GM21825 (cell line): ENCODE results near the gene SOBP.
A peak's percentile ranks its signal among the peaks of the same experiment; 100 is the strongest.

Experiments used
- ATAC-seq: cut with Tn5 transposase; IDR thresholded peaks from one replicate; pipeline ENCODE4 v1.9.1; 2021; ENCODE audit warnings: mild to moderate bottlenecking, moderate library complexity; ENCODE audit not compliant: unreplicated experiment

SOBP gene

DNA sequence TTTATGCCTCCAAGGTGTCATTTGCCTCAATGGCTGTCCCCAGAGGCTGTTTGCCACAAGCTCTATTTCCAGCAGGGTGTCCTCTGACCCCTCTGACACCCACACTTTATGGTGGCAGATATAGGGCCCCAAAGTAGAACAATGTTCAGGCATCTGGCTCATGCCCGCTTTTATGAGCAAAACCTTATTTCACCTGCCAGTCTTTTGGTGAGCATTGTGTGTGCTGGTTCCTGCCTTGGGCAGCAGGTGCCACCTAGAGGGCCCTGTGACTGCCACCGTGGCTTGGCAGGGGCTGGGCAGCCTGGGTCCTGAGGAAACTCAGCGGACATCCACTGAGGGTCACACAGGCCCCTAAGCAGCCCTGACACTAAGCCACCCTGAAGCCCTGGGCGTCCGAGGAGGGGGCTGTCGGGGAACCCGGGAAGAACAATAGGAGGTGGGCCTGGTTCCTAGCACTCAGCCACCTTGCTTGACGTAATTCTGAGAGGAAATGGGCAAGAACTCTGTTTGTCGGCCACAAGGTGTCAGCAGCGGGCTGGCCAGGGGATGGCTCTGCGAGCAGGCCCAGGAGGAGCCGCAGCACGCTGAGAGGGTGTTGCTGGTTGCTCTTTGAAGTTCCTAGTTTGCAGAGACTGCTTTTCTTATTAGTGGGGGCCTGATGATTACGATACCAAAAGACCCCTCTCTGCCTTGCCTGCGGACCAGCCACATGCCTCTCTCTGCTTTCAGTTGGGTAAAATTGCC, 185.2 kb downstream of the SOBP start:
- ATAC-seq, result peak; percentile 77

DNA sequence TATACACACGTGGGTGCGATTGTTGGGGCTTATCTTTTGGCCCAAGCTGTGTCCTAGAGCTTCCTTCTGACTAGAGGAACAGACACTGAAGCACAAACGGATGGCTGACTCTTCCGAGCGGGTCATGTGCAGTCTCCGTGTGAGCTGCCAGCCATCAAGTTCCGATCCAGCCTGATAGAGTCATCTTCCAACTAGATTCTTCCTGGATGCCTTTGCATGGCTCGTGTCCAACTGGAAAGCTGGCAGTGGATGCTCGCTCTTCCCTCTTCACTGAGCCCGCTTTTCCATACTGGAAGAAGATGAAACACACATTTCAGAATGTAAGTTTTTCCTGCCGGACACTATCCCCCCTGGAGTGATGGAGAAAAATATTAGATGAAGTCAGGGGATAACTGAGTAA, 186.1 kb downstream of the SOBP start:
- no peak for ATAC-seq

DNA sequence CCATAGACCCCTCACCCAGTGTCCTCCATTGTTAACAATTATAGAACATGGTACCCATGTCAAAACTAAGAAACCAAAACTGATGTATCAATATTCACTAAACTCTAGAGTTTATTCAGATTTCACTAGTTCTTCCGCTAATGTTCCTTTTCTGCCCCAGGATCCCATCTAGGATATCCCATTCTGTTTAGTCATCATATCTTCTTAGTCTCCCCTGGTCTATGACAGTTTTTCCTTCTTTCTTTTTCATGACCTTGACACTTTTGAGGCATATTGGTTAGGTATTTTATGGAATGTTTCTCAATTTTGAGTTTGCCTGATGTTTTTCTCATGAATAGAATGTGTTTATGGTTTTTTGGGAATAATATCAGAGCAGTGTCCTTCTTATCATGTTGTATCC, 187.5 kb downstream of the SOBP start:
- ATAC-seq, result no peak

DNA sequence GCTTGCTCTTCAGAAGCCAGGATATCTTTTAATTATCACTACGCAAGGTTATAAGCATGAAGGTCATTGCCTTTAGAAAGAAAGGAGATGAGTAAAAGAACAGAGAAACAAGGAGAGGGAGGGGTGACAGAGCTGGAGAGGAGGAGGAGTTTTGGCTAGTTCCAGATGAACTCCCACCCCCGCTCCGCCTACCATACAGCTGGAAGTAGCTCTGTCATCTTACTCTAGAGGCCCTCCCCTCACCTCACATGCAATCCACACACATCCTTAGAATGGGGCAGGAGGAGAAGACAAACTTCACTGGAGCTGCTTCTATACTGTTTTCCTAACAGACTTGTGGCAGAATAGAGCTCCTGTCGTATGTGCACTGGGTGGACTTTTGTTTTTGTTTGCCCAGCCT, 189.5 kb downstream of the SOBP start:
- ATAC-seq, result no peak

DNA sequence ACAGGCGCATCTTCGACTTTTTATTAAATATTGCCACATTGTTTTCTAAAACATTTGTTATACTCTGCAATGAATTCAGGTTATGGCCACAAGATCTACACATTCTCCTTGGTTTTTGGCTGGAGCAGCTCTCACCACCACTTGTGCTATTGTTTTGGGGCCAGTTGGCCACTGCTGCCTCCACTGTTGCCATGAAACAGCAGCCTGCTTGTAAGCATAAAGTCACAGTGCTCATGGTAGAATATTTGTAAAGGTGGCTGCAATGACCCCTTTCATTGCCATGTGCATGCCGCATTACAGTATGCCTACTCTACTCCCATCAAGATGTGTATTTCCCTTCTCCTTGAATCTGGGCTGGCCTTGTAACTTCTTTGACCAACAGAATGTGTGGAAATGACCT, 192.8 kb downstream of the SOBP start:
- ATAC-seq, result no peak

DNA sequence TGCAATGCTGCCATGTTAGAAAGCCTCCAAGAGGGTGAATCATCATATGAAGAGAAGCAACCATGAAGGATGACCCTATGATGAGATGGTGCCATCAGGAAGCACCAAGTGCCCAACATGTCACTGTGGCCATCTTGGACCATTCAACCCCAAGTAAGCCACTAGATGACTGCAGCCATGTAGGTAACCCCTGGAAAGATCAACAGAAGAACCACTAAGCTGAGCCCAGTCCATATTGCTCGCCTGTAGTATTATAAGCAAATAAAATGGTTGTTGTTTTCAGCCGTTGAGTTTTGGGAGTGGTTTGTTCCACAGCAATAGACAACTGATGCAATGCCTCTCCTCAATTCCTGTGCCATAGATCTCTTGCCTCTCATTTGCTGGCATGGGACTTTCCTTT, 193.3 kb downstream of the SOBP start:
- no peak for ATAC-seq

DNA sequence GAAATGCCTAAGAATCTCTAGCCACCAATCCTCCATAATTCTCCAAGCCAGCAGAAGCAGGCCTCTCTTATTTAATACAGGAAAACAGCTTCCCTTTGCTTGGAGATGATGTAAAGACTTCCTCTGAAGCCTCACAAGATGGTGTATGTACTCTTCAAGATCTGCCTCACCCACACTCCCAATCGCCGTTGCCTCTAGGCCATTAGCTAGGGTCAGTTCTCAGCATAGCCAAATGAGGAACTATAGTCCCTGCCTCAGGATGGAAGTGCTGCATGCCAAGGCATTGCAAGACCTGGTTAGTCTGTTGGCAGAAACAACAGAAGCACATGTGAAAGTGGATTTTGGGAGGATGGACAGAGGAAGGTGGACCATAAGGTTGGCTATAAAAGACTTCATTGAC, 195.1 kb downstream of the SOBP start:
- ATAC-seq, result no peak

DNA sequence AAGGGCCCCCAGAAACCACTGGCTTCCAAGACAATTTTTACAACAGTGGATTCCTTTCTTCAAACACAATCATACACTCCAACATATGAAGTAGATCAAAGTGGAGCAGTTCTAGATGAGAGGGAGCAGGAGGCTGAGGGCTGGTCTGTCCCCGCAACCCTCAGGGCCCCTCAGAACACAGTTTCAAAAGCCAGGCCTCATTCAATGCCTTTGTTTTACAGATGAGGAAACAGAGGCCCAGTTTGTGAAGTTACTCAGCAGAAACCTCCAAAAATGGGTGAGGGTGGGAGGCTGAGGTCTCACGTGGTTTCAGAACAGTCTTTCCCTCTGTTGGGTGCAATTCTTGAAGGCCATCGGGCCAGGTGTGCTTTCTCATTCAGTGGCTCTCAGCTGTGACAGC, 199.3 kb downstream of the SOBP start:
- no peak for ATAC-seq

DNA sequence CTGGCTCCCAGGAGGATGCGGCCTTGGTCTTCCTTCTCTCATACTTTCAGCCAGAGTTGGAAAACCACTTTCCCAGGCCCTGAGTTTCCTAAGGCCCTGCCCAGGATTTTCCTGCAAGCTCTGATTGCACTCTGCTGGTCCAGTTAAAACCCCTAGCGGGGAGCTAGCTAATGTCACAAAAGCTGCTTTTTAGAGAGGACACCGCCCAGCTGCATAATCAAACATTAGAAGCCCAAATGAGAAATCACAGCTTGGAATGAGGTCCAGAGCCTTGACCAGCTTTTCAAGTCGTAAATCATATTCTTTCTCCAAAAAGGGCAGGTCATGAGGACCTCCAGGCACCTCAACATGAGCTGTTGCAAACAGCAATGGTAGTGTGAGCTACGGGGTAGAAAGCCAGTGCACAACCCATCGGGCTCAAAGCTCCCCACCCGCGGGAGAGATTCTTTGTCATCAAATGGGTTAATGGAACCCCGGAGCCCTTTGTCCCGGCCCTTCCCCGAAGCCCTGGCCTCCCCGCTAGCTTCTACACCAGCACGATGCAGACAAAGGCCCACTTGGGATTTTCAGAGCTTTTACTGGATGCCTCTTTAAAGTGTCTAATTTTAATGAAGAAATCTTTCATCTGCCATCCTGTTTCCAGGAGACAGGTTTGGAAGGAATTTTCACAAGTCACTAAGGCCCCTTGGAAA, 200.2 kb downstream of the SOBP start:
- no peak for ATAC-seq

DNA sequence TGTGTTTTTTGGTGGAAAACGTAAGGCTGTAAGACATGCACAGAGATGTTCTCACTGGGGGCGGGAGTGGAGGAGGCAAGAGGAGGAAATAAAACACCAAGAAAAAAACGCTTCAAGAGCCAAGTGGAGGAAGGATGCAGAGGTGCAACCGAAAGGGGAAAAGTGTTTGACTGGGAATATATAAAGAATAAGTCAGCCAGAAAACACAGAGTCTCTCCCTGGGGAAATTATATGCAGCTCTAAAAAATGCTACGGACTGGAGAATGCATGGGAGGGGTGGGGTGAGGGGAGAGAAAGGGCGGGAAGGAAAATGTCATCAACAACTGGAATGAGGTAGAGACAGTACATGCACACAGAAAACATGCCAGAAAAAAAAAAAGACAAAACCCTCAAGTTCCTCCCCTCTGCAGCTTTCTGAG, 200.7 kb downstream of the SOBP start:
- ATAC-seq, result no peak

DNA sequence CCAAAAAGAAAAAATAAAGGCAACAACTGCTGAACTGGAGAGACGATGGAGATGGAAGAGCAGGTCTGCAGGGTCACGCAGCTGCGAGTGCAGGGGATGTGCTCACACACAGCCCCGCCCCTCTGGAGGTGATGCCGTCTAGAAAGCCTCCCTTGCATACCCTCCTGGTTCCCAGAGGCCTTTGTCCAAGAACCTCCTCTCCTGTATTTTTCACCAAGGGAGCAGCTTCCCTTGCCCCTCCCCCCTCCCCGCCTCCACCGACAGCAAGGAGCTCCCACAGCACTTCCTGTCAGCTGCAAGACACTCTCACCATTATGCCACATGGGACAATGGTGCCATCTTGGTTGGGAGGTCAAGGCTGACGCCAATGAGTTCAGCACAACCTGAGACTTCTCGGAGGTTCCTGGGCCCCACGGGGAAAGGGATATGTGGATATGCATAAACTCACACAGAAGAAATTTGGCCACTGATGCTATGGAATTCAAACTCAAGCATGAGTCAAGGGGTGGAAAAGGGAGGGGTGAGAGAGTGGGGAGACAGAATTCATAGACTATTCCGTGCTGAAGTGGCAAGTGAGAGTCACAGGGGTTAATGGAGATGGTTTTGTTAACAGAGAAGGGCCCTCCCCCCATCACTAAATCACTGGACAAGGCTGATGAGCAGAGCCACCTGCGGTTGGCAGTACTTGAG, 201.3 kb downstream of the SOBP start:
- no peak for ATAC-seq

DNA sequence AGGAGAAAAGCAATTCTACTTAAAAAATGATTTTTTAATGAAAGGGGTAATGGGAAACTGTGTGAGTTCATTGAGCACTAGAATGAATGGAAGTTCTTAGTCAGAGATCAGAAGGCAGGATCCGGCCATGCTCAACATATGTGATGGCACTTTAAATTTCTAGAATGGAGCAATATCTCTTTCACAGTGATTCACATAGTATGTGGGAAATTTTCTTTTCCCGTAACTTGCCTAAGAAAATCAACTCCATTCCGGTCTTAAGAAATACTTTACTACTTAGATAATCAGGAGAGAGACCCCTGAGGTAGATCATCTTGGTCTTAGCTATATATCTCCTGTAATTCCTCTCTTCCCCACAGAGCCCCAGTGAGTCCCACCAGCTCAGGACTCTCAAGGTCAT, 202.4 kb downstream of the SOBP start:
- no peak for ATAC-seq

DNA sequence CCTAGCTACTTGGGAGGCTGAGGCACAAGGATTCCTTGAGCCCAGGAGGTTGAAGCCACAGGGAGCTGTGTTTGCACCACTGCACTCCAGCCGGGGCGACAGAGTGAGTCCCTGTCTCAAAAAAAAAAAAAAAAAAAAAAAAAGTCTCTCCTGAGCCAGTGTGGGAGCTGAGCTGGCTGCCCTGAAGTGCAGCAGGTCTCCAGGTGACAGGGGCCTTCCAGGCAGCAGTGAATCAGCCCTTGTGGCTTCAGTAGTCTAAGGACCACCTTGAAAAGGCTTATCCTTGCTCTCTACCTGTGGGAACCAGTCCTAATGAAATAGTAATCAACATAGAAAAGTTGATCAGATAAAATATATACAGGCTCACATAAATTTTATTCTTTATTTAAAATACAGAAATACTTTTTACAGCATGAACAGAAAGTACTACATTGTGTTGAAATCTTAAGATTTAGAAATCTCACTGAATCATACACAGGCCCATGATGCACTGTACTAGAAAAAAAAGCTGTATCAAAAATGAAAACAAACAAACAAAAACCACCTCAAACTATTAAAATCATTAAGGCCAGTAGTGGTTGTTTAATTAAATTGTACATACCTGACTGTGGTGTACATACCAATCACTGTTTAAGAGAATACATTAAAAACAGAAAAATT, 205.3 kb downstream of the SOBP start:
- ATAC-seq, result no peak

DNA sequence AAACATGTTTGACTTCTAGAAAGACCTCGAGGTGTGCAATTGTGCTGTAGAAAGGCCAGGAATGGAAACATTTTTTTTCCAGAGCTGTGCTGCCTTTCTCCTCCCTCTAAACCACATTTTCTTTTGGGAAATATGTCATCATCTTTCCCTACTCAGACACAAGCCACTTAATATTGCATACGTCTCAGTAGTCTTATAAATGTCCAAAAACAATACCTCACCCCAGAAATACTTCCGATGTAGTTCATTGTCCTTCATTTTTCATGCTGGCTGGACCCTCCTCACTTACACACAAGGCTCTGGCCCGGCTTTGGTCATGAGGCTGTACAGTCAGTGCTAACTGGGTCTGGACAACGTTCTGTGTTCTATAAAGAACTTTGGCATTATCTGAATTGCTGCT, 207.8 kb downstream of the SOBP start:
- ATAC-seq, result no peak

DNA sequence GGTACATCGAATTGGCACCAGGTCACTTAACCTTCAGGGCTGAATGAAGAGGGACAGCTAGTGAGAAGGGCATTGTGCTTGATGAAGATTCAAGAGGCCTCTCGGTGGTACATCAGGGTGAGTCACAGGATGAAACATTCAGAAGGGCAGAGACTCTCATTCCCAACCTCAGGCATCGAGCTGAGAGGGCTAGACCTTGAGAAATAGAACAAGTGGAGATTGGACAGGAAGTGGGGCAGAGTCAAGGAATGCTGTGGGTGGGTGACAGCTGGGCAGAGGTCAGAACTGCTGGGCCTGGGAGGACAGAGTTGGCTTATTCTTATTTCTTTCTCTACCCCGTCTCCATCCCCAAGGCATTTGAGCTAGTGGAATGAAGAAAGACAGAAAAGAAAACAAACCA, 208.2 kb downstream of the SOBP start:
- ATAC-seq, result no peak

DNA sequence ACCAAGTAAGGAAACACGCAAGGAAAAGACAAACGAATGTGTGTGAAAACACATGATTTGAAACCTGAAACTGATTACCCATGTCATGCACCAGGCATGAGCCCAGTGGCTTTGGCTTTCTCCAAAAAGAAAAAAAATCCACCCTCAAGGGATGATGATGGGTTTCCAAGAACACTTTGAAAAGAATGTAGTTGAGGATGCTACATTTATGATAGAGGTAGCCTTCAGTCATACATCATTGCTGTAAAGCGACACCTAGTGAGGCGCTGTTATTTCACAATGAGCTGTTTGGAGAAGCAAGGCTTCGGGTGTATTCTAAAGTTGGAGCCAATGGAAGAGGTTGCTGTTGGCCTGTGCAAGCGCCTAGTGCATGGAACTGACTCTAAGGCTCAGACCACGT, 209.3 kb downstream of the SOBP start:
- ATAC-seq, result no peak

DNA sequence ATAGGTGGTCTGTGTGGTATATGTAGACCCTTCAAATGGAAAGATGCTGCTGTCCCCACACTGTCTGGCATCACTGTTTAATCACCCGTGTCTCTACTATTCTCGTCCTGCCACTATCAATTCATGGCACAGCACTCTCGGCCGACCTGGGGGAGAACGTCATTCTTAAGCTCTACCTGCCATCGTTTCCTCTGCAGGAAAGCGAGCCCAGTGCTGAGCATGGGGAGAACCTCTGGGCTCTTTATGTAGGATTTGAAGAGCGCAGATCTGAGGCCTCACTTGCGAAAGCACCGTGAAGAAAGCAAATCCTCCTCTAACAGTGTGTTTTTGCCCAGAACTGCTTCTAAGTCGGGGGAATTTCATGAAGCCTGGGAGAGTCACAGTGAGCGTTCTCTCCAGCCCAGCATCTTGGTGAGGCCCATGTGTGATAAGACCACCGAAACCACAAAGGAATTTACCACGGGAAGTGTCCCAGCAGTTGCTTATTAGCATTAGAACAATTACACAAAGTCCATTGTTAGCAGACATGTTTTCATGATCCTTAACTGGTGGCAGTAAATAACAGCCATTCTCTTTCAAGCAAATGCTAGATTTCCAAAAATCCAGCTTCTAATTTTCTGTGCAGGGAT, 209.9 kb downstream of the SOBP start:
- no peak for ATAC-seq

DNA sequence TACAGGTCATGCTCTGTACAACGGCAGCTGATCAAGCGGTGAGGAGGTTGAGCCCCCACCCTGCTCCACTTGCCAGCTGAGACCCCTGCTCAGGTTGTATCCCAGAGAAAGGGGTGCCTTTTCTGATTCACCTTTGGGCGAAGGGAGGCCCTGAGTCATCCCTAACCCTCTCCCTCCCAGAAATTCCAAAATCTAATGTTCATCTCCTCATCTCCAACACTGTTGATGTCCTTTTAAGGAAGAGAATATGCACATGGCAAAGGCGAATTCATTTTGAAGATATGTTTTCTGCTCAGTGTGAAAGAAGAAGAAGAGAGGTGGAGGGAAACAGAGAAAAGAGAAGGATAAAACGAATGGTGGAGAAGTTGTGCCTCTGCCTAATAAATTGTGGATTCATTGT, 213.7 kb downstream of the SOBP start:
- ATAC-seq, result no peak

DNA sequence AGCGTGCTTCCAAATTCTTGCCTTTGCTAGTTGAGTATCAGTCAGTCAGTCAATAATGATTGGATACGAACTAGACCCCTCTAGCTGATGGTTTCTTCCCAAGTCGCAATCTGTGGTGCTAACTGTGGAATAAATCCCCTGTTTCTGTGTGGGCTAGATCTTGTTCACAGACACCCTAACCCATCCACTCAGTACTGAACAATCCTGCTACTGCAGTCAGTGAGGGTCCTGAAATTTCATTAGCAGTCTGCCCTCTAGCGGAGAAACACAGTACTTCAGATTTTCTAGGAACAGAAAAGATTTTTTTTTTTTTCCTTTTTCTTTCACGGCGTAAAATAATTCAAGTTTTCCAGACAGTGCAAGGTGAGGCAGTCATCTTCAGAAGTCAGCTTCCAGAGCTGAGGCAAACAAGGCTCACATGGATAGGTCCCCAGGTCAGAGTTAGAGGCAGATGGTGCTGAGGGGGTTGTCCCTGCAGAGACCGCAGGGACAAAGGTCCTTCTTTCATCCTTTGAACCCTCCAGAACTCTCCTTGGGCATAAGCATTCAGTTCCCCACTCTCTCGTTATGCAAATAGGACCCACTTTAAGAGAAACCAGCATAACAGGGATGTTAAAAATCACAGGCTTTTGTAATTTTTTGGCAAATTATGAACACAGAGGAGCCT, 214.6 kb downstream of the SOBP start:
- ATAC-seq, result no peak

DNA sequence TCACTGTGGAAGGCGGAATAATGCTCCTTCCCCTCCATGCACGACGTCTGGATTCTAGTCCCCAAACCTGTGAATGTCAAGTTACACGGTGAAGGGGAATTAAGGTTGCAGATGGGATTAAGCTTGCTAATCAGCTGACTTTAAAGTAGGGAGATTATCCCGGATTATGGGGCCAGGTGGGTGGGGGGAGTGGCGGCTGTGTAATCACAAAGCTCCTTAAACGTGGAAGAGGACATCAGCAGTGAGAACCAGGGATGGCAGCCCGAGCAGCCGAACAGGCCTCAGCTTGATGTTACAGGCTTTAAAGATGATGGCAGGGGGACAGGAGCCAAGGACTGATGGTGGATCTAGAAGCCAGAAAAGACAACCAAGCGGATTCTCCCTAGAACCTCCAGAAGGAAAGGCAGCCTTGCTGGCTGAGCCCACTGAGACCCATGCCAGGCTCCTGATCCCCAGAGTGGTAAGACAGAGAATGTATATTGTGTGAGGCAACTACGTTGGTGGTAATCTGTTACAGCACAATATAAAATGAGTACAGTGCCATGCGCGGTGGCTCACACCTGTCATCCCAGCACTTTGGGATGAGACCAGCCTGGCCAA, 216.7 kb downstream of the SOBP start:
- ATAC-seq, result no peak
